GM18511 (cell line): ENCODE data around the gene GOLGA8S.
"Not testable (repeated sequence)": the region's sequence is repeated elsewhere in the genome, so short reads cannot be mapped to it uniquely, and the experiment has no call there.

Experiments
- ATAC-seq: cut with Tn5 transposase; IDR thresholded peaks from one replicate; pipeline ENCODE4 v1.9.1; 2021; ENCODE audit warnings: mild to moderate bottlenecking, moderate library complexity; ENCODE audit not compliant: unreplicated experiment

Gene GOLGA8S

DNA sequence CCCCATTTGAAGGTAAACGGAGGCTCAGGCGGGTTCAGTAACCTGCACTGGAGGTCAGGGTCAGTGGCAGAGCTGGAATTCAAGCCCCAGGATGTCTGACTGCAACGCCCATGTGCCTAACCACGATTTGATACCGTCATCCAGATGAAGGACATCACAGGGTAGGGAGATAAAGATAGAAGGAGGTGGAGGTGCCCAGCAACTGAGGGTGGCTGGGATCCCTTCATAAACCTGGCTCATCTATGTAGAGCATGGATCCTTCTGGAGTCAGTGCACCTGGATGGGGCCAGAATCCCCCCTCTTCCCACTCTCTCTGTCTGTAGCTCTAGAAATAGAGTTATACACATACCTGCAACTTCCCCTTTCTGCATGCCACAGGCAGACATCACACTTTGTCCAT lies 41.3 kb downstream of the GOLGA8S start:
- no peak for ATAC-seq

DNA sequence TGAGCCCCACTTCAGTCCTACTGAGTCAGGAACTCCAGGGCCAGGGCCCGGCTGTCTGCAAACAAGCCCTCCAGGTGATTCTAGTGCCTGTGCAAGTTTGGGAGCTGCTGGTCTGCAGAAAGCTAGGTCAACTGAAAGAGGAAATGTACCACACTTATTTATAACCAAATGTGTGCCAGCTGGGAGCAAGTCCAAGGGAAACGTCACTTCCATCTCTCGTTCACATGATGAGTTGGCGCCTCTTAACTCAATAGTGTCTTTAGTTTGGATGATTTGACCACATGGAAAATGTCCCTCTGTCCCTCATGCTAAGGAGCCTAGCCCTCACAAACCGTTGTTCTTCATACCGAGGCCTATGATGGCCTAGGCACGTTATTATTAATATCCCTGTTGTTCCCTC lies 43.2 kb downstream of the GOLGA8S start:
- no peak for ATAC-seq

DNA sequence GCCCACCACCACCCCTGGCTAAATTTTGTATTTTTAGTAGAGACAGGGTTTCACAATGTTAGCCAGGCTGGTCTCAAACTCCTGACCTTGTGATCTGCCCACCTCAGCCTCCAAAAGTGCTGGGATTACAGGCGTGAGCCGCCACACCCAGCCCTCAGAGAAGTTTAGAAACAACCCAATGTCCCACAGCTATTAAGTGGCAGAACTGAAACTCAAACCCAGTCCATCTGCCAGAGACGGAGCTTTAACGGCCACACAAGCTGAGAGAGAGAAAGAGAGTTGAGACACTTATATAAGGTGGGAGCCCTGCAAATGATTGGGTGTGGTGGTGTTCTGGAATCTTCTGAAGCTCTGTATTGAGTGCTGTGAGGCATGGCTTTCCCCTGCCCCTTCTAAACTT lies 43.8 kb downstream of the GOLGA8S start:
- not testable (repeated sequence) for ATAC-seq

DNA sequence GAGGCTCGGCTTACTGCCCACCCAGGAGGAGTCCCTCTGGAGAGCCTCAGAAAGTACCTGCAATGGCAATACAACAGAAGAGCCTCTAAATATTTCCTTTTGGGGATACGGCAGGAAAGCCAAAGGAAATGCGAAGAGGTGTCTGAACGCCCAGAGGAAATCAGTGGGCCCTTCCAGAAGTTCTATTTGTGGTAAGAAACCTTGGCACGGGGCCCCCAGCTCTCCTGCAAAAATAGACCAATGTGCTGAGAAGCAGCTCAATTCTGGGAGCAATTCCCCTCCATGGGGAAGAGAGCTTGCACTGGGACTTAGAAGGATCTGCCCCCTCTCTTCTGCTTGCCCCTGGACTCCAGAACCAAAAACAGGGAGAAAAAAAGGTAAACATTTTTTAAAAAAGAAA lies 44.7 kb downstream of the GOLGA8S start:
- ATAC-seq, result not testable (repeated sequence)

DNA sequence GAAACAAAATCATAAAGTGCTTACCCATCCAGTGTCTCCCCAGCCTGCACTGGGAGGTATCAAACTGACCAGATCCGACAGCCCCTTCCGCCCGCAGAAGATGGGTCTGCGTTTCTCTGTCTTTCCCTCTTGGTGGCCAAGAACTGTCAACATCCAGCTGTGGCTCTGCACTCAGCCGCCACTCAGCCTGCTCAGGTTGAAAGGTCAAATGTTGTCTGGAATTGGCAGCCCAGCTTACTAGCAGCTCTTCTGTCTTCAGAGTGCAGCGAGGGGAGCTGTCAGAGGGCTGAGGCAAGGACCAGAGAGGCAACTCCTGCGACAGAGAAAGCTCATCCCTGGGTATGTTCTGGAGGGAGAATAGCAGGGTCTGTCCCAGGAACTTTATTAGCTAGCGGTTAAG lies 47.1 kb downstream of the GOLGA8S start:
- no peak for ATAC-seq

DNA sequence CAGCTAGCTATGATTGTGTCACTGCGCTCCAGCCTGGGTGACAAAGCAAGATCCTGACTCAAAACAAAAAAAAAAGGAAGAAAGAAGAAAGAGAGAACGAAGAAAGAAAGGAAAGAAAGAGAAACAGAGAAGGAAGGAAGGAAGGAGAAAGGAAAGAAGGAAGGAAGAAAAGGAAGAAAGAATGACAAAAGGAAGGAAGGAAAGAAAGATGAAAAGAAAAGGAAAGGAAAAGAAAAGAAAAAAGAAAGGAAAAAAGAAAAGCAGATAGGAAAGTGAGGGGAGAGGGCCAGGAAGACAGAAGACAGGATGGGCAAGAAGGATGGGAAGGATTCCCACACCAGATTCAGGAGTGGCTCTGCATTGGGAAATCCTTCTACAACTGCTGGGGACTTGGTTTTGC lies 47.6 kb downstream of the GOLGA8S start:
- no peak for ATAC-seq

DNA sequence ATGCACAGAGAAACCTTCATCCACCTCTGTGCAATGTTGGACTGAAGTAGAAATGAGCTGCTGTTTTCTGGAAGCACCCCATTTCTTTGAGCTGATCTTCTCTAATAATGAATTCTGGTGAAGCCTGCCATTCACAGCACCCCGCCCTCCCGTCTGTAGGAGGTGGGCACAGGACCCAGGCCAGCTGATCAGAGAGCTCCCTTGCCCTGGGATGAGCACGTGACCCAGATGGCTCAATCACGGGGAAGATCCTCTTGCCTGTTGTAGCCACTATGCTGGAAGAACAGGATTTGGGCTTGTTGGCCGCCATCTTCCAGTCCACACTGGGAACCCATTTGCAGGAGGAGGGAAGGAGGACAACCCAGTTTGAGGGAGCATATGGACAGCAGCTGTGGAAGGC lies 48.0 kb downstream of the GOLGA8S start:
- ATAC-seq, result no peak

DNA sequence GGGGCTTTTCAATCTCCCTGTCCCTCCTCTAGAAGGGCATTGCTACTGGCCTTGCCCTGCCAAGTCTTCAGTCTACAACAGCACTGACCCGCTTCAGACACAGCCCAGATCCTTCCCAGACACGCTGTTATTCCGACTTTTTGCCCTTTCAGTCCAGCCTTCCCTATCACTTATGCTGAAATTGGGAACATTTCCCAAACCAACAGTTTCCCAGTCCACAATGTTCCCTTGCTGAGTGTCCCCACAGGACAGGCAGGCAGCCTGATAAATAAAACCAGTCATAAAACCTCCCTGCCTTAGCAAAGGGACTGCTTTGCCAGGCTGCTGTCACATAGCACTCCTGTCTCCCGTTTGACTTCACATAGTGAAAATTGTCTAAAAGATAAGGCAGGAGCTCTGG lies 49.0 kb downstream of the GOLGA8S start:
- no peak for ATAC-seq

DNA sequence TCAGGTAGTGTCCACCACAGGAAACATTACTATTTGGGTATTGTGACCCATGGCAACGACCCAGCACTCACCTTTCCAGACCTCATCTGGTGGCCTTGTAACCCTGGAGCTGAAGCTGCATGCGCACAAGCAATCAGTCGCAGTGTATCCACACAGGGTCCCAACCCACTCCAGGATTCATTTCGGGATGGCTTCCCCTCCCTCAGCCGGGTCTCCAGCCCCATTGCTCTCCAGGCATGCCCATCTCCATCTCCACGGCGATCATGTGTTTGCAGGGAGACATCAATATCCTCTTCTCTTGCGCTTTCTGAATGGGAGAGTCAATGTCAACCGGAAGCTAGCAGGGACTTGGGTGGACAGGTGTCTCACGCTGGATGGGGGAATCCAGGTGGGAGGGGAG lies 57.3 kb downstream of the GOLGA8S start:
- ATAC-seq, result no peak

DNA sequence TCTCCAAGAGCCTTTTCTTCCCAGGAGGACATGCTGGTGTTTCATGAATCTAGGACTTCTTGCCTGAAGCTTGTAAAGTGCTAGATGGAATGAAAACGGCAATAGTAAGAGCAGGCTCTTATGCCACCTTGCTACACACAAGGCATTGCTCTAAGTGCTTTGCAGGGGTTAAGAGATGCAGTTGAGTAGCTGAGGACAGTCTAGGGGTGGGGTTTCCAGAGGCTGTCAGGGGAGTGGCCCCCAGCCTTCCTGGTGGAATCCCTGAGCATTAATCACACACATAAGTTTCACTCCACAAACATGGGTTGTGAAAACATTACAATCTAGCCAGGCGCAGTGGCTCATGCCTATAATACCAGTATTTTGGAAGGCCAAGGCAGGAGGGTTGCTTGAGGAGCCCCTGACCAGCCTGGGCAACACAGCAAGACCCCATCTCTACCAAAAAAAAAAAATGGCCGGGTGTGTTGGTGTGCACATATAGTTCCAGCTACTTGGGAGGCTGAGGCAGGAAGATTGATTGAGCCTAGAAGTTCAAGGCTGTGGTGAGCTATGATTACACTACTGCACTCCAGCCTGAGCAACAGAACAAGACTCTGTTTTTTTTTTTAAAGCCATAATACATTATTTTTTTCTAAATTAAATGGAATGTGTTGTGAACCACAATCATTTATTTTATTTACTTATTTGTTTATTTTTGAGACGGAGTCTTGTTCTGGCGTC lies 58.5 kb downstream of the GOLGA8S start:
- not testable (repeated sequence) for ATAC-seq
